ENCODE data around the gene ATP11A.

ATP11A gene

DNA sequence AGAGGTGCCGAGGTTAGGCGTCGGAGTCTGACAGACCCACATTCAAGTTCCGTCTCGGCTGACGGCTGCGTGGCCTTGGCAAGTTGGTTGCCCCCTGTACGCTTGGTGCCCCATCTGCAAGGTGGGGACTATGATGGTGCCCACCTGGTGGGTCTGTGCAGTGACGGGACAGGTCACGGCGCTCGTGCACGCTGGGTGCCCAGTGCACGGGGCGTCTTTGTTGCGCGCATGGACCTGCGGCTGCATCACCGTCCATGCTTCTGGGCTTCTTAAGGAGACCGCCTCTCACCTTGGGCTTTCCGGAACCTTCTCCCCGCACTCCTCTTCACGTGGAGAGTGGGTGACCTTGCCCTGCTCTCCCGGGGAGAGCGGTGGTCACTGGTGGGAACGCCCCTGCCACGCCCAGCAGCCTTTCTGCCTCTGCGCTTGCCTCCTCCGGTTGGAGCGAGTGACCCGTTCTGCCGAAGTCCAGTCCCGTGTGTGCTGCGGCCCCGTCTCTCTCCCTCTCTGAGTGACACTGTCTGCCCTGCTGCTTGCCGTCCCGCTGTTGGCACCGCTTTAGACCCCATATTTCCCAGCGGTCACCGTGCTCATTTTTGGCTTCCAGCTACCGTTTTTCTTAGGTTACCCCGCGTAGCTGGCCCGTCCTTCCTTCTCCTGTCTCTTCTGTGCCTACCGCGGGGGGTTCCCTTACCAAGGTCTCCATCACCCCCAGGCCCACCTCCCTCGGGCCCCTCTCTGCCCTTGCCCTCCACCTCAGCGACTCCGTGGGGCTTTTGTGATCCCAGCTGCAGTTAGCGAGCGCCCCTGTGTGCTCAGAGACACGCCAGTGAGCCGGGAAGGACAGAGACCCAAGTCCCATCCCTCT lies 6.4 kb downstream of the ATP11A start:
- H3K4me1 ChIP-seq (ENCODE audit: control insufficient read depth in 1 of 2, insufficient read depth in 2 of 2, low read length in 2 of 2): peaks cover 15 to 16% of the 10 kb centered on the region in 2 donors
- H3K27ac ChIP-seq (ENCODE audit: low read length): no peak overlapping the region
- no peak overlapping the region for H3K4me3 ChIP-seq (ENCODE audit: low read depth in 1 of 2, low read length in 2 of 2)
- H3K27me3 ChIP-seq (ENCODE audit: low read depth, low read length): no peaks in the 10 kb centered on the region
- H3K9me3 ChIP-seq (ENCODE audit: control insufficient read depth in 1 of 2, low read length in 2 of 2): no peaks in the 10 kb centered on the region
- peaks cover 0 to 5% of the 10 kb centered on the region in 2 donors for H3K36me3 ChIP-seq (ENCODE audit: control insufficient read depth in 1 of 2, insufficient read depth in 2 of 2, low read length in 2 of 2)

DNA sequence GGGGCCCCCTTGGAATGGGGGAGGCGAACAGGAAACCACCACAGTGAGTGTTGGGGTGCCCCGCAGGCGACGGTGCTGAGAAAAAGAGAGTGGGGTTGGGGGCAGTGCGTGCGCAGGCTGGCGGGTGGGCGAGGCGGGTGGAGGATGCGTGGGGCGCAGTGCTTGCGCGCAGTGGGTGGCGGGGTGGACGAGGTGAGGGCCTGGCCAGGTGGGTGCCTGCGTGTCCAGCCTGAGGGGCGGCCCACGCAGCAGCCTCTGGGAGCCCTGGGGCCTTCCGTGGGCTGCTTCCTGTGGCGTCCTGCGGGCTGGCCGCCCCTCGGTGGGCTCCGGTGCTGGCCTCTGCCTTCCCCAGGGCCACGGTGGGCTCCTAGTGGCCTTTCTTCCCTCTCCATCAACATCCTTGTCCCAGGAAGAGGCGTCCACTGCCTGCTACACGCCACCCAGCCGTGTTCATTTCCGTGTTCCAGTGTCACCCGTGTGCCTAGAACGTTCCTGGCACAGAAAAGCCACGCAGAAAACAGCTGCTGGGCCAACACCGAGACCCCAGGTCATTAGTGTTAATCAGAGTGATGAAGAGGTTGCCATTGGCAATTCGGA lies 7.1 kb downstream of the ATP11A start:
- Histone ChIP-seq H3K9me3 (ENCODE audit: control insufficient read depth in 1 of 2, low read length in 2 of 2) (no peaks in the 10 kb centered on the region), H3K4me3 (ENCODE audit: low read depth in 1 of 2, low read length in 2 of 2) (no peak overlapping the region), H3K36me3 (ENCODE audit: control insufficient read depth in 1 of 2, insufficient read depth in 2 of 2, low read length in 2 of 2) (peaks cover 0 to 5% of the 10 kb centered on the region in 2 donors), H3K4me1 (ENCODE audit: control insufficient read depth in 1 of 2, insufficient read depth in 2 of 2, low read length in 2 of 2) (peaks cover 9 to 10% of the 10 kb centered on the region in 2 donors), H3K27ac (ENCODE audit: low read length) (no peak overlapping the region), H3K27me3 (ENCODE audit: low read depth, low read length) (no peaks in the 10 kb centered on the region)

GRCh38 chr13:112697756-112698655 lies 8.2 kb downstream of the ATP11A start:
- Histone ChIP-seq H3K4me1 (ENCODE audit: control insufficient read depth in 1 of 2, insufficient read depth in 2 of 2, low read length in 2 of 2) (peaks cover 5 to 7% of the 10 kb centered on the region in 2 donors), H3K27me3 (ENCODE audit: low read depth, low read length) (no peaks in the 10 kb centered on the region), H3K27ac (ENCODE audit: low read length) (no peak overlapping the region), H3K36me3 (ENCODE audit: control insufficient read depth in 1 of 2, insufficient read depth in 2 of 2, low read length in 2 of 2) (peaks cover 0 to 5% of the 10 kb centered on the region in 2 donors), H3K4me3 (ENCODE audit: low read depth in 1 of 2, low read length in 2 of 2) (no peak overlapping the region), H3K9me3 (ENCODE audit: control insufficient read depth in 1 of 2, low read length in 2 of 2) (no peaks in the 10 kb centered on the region)

- H3K4me3 ChIP-seq (ENCODE audit: low read depth in 1 of 2, low read length in 2 of 2): no peak overlapping the region
- no peaks in the 10 kb centered on the region for H3K4me1 ChIP-seq (ENCODE audit: control insufficient read depth in 1 of 2, insufficient read depth in 2 of 2, low read length in 2 of 2)
- no peak overlapping the region for H3K27ac ChIP-seq (ENCODE audit: low read length)
- no peaks in the 10 kb centered on the region for H3K9me3 ChIP-seq (ENCODE audit: control insufficient read depth in 1 of 2, low read length in 2 of 2)
- peaks cover 0 to 5% of the 10 kb centered on the region in 2 donors for H3K36me3 ChIP-seq (ENCODE audit: control insufficient read depth in 1 of 2, insufficient read depth in 2 of 2, low read length in 2 of 2)
- no peaks in the 10 kb centered on the region for H3K27me3 ChIP-seq (ENCODE audit: low read depth, low read length)
Measured at GRCh38 chr13:112699322-112699918, 9.6 kb downstream of the ATP11A start.

GRCh38 chr13:112700291-112701060 lies 10.6 kb downstream of the ATP11A start:
- Histone ChIP-seq H3K36me3 (ENCODE audit: control insufficient read depth in 1 of 2, insufficient read depth in 2 of 2, low read length in 2 of 2) (peaks cover 0 to 5% of the 10 kb centered on the region in 2 donors), H3K27ac (ENCODE audit: low read length) (no peak overlapping the region), H3K4me1 (ENCODE audit: control insufficient read depth in 1 of 2, insufficient read depth in 2 of 2, low read length in 2 of 2) (no peaks in the 10 kb centered on the region), H3K4me3 (ENCODE audit: low read depth in 1 of 2, low read length in 2 of 2) (no peak overlapping the region), H3K9me3 (ENCODE audit: control insufficient read depth in 1 of 2, low read length in 2 of 2) (no peaks in the 10 kb centered on the region), H3K27me3 (ENCODE audit: low read depth, low read length) (no peaks in the 10 kb centered on the region)

DNA sequence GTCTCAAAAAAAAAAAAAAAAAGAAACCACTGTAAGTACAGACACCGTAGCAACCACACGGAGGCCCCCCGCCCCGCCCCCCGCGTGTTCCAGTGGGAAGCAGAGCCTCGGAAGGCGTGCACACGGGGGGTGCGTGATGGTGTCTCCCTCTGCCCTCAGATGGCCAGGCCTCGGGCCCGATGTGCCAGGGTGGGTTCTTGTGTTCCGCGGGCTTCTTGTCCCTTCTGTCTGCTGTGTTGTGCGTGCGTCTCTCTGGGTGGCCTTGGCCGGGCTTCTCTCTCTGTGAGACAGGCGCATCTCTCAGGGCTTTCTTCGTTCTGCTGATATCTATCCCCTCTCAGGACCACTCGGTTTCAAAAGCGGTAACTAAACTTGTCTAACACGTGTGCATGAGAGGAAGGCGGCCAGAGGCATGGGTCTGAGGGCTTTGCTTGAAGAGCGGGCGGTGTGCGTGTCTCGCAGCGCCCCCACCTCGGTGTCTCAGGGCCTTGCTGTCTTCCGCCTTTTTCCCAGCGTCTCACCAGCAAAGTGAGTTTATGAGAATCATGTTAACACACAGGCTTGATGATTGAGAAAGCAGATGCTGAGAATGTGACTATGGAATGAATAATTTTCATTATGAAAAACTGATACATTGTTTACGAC lies 12.6 kb downstream of the ATP11A start:
- H3K27ac ChIP-seq (ENCODE audit: low read length): no peak overlapping the region
- no peak overlapping the region for H3K4me3 ChIP-seq (ENCODE audit: low read depth in 1 of 2, low read length in 2 of 2)
- no peaks in the 10 kb centered on the region for H3K36me3 ChIP-seq (ENCODE audit: control insufficient read depth in 1 of 2, insufficient read depth in 2 of 2, low read length in 2 of 2)
- no peaks in the 10 kb centered on the region for H3K27me3 ChIP-seq (ENCODE audit: low read depth, low read length)
- H3K4me1 ChIP-seq (ENCODE audit: control insufficient read depth in 1 of 2, insufficient read depth in 2 of 2, low read length in 2 of 2): no peaks in the 10 kb centered on the region
- no peaks in the 10 kb centered on the region for H3K9me3 ChIP-seq (ENCODE audit: control insufficient read depth in 1 of 2, low read length in 2 of 2)

- no peaks in the 10 kb centered on the region for H3K4me1 ChIP-seq (ENCODE audit: control insufficient read depth in 1 of 2, insufficient read depth in 2 of 2, low read length in 2 of 2)
- H3K4me3 ChIP-seq (ENCODE audit: low read depth in 1 of 2, low read length in 2 of 2): no peak overlapping the region
- no peaks in the 10 kb centered on the region for H3K9me3 ChIP-seq (ENCODE audit: control insufficient read depth in 1 of 2, low read length in 2 of 2)
- no peaks in the 10 kb centered on the region for H3K27me3 ChIP-seq (ENCODE audit: low read depth, low read length)
- H3K36me3 ChIP-seq (ENCODE audit: control insufficient read depth in 1 of 2, insufficient read depth in 2 of 2, low read length in 2 of 2): no peaks in the 10 kb centered on the region
- no peak overlapping the region for H3K27ac ChIP-seq (ENCODE audit: low read length)
Measured at GRCh38 chr13:112702986-112703379, 13.1 kb downstream of the ATP11A start.

GRCh38 chr13:112703449-112704284 lies 13.8 kb downstream of the ATP11A start:
- Histone ChIP-seq H3K4me3 (ENCODE audit: low read depth in 1 of 2, low read length in 2 of 2) (no peak overlapping the region), H3K9me3 (ENCODE audit: control insufficient read depth in 1 of 2, low read length in 2 of 2) (no peaks in the 10 kb centered on the region), H3K27me3 (ENCODE audit: low read depth, low read length) (no peaks in the 10 kb centered on the region), H3K27ac (ENCODE audit: low read length) (no peak overlapping the region), H3K36me3 (ENCODE audit: control insufficient read depth in 1 of 2, insufficient read depth in 2 of 2, low read length in 2 of 2) (no peaks in the 10 kb centered on the region), H3K4me1 (ENCODE audit: control insufficient read depth in 1 of 2, insufficient read depth in 2 of 2, low read length in 2 of 2) (no peaks in the 10 kb centered on the region)

GRCh38 chr13:112704308-112705145 lies 14.7 kb downstream of the ATP11A start:
- Histone ChIP-seq H3K27me3 (ENCODE audit: low read depth, low read length) (no peaks in the 10 kb centered on the region), H3K9me3 (ENCODE audit: control insufficient read depth in 1 of 2, low read length in 2 of 2) (no peaks in the 10 kb centered on the region), H3K36me3 (ENCODE audit: control insufficient read depth in 1 of 2, insufficient read depth in 2 of 2, low read length in 2 of 2) (no peaks in the 10 kb centered on the region), H3K4me1 (ENCODE audit: control insufficient read depth in 1 of 2, insufficient read depth in 2 of 2, low read length in 2 of 2) (no peaks in the 10 kb centered on the region), H3K27ac (ENCODE audit: low read length) (no peak overlapping the region), H3K4me3 (ENCODE audit: low read depth in 1 of 2, low read length in 2 of 2) (no peak overlapping the region)

All from muscle layer of duodenum (tissue), 2 donors.